Measurements from ENCODE around the gene OPN1MW.
"Not testable (repeated sequence)": the region's sequence is repeated elsewhere in the genome, so short reads cannot be mapped to it uniquely, and the experiment has no call there.

The OPN1MW gene

GRCh38 chrX:154211057-154211456 is 28.7 kb downstream of the OPN1MW start:
- not testable (repeated sequence) for DNase-seq (ENCODE audit: low read depth)

DNA sequence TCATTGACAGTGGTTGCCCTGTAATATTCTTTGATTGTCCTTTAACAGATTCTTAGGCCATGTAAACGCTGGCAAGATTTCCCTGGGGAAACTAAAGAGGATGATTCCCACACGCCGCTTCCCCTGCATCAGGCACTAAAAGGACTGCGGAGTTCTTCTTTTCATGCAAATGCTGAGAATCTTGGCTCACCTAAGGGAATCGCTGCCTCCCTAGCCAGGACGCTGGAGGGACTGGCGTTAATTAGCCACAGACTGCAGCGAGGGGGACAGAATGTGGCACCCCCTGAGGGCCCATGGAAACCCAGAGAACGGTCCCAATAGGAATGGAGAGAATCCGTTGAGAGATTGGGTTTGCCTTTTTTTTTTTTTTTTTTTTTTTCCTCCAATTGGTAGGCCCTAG is 29.1 kb downstream of the OPN1MW start:
- not testable (repeated sequence) for DNase-seq (ENCODE audit: low read depth)

DNA sequence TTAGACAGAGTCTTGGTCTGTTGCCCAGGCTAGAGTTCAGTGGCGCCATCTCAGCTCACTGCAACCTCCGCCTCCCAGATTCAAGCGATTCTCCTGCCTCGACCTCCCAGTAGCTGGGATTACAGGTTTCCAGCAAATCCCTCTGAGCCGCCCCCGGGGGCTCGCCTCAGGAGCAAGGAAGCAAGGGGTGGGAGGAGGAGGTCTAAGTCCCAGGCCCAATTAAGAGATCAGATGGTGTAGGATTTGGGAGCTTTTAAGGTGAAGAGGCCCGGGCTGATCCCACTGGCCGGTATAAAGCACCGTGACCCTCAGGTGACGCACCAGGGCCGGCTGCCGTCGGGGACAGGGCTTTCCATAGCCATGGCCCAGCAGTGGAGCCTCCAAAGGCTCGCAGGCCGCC is 37.1 kb downstream of the OPN1MW start, which contains the start of gene OPN1MW2:
Gene OPN1MW2 (plus strand): TSS at position 301 of the 400 bp plus-strand sequence. CDS start 60 bp downstream, at position 361.
- not testable (repeated sequence) for DNase-seq (ENCODE audit: low read depth)

GRCh38 chrX:154225292-154225691 is 42.9 kb downstream of the OPN1MW start:
- not testable (repeated sequence) for DNase-seq (ENCODE audit: low read depth)

GRCh38 chrX:154226706-154227105 is 44.3 kb downstream of the OPN1MW start:
- not testable (repeated sequence) for DNase-seq (ENCODE audit: low read depth)

GRCh38 chrX:154231443-154231842 is 49.0 kb downstream of the OPN1MW start:
- not testable (repeated sequence) for DNase-seq (ENCODE audit: low read depth)

- DNase-seq (ENCODE audit: low read depth): not testable (repeated sequence)
Observed at GRCh38 chrX:154233620-154234019, 51.2 kb downstream of the OPN1MW start.

DNA sequence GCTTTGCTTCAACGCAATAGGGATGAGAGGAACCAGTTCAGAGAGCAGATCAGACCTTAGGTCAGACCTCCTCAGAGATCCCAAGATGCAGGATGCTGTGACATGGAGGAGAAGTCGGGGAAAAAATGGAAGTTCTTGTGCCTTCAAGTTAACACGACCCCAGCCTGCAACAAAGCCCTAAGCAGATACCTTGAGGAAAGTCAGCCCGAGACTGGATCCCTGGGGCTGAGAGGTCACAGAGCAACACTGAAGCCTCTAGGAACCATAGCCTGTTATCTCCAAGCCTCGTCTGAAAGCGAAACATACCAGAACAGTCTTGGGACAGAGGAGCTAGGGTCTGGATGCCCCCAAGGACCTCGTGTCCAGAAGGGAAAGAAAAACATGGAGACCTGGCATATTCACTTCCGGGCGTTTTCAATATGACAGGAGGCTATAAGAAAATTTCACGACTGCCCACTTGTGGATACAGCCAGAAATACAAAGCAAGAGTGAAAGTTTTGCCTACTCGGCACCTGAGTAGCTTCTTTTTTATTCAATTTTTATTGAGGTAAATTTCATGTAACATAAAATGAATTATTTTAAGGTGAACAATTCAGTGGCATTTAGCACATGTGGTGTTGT is 56.7 kb downstream of the OPN1MW start:
- DNase-seq (ENCODE audit: low read depth): not testable (repeated sequence)

DNA sequence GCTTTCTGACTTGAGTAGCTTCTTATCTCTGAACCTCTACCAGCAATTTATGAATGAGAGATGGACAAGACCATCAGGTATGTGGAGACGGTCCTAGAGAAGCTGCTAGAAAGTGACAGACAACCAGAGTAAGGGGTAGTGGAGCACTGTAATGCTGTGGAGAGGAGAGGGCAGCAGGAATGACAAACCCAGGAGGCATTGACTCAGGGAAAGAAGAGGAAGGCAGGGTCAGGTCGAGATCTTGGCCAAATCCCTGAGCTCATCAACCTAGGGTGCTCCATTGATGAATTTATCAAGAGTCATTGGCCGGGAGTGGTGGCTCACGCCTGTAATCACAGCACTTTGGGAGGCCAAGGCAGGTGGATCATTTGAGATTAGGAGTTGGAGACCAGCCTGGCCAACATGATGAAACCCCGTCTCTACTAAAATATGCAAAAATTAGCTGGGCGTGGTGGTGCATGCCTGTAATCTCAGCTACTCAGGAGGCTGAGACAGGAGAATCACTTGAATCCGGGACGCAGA is 57.6 kb downstream of the OPN1MW start:
- not testable (repeated sequence) for DNase-seq (ENCODE audit: low read depth)
